DND-41 (cell line): Measurements from ENCODE around the gene TCF7L1.

Source experiments
- EZH2 ChIP-seq: IDR thresholded peaks from 3 replicates; pipeline ENCODE4 v1.6.1; 2012; ENCODE audit warnings: borderline replicate concordance, low read depth, mild to moderate bottlenecking, moderate library complexity, low read length, inconsistent platforms; ENCODE audit not compliant: severe bottlenecking
- TF ChIP-seq, protein P1 (sequence below): IDR thresholded peaks from 2 replicates; pipeline ENCODE4 v1.5.1; 2012; ENCODE audit warnings: borderline replicate concordance, low read length, moderate library complexity, mild to moderate bottlenecking; ENCODE audit not compliant: poor library complexity, severe bottlenecking; ENCODE audit errors: extremely low read depth

- TF ChIP-seq, protein P1, sequence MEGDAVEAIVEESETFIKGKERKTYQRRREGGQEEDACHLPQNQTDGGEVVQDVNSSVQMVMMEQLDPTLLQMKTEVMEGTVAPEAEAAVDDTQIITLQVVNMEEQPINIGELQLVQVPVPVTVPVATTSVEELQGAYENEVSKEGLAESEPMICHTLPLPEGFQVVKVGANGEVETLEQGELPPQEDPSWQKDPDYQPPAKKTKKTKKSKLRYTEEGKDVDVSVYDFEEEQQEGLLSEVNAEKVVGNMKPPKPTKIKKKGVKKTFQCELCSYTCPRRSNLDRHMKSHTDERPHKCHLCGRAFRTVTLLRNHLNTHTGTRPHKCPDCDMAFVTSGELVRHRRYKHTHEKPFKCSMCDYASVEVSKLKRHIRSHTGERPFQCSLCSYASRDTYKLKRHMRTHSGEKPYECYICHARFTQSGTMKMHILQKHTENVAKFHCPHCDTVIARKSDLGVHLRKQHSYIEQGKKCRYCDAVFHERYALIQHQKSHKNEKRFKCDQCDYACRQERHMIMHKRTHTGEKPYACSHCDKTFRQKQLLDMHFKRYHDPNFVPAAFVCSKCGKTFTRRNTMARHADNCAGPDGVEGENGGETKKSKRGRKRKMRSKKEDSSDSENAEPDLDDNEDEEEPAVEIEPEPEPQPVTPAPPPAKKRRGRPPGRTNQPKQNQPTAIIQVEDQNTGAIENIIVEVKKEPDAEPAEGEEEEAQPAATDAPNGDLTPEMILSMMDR, result no peak
- TF ChIP-seq EZH2, result no peak
These were observed 201.7 kb downstream of the TCF7L1 start for GRCh38 chr2:85334928-85335327.
